Measurements from ENCODE around the gene NEXN.

DNA sequence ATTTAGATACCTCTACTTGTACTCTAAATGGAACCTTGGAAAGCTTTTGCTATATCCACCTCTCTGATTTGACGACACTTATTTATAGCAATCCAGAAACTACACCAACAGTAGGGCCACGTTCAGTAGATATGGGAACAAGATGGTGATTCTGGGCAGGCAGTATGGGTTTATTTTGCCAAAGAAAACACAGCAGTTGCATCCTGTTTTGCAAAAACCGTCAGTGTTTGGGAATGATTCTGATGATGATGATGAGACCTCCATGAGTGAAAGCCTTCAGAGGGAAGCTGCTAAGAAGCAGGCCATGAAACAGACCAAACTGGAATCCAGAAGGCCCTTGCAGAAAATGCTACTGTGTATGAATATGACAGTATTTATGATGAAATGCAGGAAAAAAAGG, 41.5 kb upstream of the NEXN start:
- TF ChIP-seq, protein P1, sequence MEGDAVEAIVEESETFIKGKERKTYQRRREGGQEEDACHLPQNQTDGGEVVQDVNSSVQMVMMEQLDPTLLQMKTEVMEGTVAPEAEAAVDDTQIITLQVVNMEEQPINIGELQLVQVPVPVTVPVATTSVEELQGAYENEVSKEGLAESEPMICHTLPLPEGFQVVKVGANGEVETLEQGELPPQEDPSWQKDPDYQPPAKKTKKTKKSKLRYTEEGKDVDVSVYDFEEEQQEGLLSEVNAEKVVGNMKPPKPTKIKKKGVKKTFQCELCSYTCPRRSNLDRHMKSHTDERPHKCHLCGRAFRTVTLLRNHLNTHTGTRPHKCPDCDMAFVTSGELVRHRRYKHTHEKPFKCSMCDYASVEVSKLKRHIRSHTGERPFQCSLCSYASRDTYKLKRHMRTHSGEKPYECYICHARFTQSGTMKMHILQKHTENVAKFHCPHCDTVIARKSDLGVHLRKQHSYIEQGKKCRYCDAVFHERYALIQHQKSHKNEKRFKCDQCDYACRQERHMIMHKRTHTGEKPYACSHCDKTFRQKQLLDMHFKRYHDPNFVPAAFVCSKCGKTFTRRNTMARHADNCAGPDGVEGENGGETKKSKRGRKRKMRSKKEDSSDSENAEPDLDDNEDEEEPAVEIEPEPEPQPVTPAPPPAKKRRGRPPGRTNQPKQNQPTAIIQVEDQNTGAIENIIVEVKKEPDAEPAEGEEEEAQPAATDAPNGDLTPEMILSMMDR (IDR thresholded peaks at IDR 0.05; ENCODE audit: low read depth, low read length), result no peak
- TF ChIP-seq POLR2A (IDR thresholded peaks at IDR 0.05; ENCODE audit: extremely low read depth, insufficient read length), result no peak
- TF ChIP-seq MYC (IDR thresholded peaks at IDR 0.05; ENCODE audit: low read depth, low read length), result no peak
- TF ChIP-seq, protein P2, sequence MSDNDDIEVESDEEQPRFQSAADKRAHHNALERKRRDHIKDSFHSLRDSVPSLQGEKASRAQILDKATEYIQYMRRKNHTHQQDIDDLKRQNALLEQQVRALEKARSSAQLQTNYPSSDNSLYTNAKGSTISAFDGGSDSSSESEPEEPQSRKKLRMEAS (IDR thresholded peaks at IDR 0.05; ENCODE audit: low read depth, low read length), result no peak
